Measurements from ENCODE around the gene KDM4C. TPM values are rescaled to one million over a fixed set of nuclear protein-coding genes. Genes with fewer than 3 reads are reported as not detected.
"Not testable (repeated sequence)": the region's sequence is repeated elsewhere in the genome, so short reads cannot be mapped to it uniquely, and the experiment has no call there.

KDM4C gene
- polyA plus RNA-seq, 10 donors = 8.6 to 21.4 (median 11.4) TPM

DNA sequence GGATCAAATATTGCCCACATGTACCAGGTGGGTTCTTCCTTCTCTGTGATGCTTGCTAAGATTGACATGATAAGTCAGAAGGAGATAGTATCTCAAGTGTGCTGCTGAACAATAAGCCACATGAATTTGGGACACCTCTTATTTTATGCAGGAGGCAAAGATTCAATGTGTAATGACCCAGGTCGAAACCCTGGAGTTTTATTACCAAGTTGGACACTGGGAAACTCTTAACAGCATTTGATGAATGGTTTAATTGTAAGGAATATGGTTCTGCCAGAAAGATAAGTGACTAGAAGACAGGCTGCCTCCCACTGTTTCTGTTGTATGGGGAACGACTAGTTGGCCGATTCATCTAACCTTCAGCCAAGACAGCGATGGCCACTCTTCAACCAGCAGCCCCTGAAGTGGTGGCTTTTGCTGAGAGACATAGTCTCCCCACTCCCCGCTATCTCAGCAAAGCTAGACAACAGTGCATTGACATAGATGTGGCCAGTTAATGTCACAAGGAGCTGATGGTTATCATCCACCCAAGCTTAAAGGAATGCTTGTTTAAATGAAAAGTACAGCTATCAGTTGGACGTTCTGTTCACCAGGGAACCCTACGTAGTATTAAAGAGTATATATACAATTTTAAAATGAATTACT lies 407.7 kb downstream of the KDM4C start:
- no peak for DNase-seq

DNA sequence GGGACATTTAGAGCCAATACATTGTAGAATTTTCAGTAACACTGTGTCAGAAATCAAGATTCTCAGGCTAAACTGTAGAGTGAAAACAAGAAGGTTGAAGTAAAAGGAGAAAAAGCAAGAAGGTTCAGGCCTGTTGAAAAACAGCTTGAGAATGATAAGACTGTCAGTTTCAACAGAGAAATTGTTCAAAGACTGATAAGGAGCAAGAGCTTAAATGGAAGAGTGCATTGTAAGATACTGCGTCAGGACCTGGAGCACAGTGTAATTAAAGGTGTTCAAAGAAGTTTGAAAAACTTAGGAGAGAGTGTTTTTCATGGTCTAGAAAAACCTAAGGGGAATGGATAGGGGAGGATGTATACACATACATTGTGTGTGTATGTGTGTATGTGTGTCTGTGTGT lies 408.3 kb downstream of the KDM4C start:
- DNase-seq = no peak

DNA sequence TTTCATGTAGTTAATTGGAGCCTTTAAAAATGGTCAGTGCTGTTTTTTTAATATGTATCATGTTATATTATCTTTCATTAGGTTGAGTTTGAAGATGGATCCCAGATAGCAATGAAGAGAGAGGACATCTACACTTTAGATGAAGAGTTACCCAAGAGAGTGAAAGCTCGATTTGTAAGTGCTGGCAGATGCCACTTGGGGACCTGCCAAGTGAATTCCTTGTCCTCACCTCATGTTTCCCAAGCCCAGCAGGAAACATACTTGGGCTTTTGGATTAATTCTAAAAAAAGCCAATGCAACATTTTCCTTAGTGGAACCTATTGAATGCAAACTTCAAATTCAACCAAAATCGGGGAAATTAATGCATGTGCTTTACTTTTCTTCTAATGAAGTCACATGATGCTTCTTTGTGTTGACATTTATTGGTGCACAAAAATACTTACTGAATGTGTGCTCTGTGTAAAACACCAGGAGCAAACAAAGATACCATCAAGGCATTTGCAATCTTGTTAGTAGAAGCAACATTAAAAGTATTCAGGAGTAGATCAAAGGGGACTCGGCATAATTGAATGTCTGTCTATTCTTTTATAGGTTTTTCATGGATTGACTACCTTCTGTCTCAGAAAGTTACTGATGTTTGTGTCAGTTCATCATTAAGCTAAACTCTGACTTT lies 412.1 kb downstream of the KDM4C start:
- DNase-seq = no peak

DNA sequence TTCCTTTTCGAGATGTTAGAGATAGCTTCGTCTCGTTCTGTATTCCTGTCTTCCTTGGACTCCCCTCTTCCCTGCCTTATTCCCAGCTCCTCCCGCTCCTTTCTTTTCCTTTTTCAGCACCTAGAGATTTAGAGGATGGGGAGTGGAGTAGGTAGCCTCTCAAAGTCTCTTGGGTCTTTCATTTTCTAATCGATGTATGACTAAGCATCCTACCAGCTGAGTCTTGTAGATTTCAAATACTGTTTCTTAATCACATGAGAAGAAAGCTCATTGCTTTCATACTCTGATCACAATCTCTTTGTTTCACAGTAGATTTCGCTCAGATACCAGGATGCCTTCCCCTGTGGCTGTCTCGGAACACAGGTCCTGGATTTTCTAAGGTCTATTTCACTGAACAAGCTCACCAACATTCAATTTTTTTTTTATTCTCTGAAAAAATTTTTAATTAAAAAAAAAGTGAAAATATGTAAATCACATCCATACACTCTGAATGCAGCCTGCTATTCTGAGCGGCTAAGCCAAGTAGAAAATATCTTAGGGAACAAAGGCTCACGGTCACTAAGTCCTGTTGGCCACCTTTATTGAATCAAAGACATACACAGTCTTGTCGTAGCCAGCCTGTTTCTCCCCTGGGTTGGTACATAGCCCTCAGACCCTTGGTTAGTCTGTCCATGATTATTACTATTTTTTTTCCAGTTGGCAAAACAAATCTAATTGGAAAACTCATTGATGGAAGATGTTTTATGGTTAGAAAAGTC lies 413.8 kb downstream of the KDM4C start:
- DNase-seq = no peak

DNA sequence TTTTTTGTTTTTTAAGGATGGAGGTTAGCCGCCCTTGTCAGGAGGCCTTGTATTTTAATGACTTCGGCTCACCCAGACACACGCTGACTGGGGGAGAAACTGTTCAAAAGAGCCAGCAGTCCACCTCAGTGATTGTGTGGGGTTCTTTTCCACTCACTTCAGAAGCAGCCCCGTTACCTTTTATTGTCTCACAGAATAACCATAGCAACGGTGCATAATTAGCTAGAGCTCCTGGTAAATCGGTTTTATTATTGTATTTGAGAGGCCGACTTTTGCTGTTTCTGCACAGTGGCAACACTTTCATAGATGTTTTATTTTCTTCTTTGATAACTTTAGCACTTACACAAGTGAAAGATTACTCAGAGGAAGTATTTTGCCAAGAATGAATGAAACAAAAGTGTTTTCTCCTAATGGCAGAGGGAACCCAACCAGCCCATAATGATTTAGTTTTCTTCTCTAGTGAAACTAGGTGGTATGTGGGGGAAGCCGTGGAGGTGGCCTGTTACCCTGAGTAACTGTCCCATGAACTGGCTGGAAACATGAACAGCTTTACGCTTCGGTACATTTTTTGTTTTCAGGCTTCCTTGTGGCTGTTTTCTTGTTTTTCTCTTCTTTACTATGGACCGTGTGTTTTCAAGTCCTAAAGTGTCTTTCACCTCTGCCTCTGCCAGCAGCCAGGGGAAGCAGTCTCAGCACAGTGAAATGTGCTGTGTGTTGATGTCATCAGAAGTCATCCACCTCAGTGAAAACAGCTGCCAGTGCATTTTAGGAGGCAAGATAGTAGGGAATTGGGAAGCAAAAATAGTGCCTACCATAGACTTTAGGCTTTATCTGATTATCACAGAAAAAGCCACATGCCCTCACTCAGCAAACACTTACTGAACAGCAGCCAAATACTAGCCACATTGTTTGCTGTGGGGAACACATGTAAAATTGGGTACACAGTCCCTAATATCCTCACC lies 414.7 kb downstream of the KDM4C start:
- DNase-seq = no peak

DNA sequence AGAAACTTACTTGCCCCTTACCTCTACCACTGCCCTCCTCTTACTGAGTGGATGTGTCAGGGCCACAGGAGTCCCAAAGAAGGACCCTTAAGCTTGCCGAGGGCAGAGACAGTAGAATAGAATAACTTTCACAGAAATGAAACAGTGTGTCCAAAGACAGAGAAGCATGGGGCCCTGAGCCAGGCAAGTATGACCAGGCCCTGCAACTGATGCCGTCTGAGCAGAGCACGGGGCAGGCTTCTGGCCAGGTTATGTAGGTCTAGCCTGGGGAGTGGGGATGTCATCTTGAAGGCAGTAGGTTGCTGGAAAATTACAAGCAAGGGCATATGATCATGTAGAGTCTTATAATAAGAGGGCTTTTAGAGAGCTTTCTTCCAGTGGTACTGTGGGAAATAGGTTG lies 415.4 kb downstream of the KDM4C start:
- DNase-seq = no peak

DNA sequence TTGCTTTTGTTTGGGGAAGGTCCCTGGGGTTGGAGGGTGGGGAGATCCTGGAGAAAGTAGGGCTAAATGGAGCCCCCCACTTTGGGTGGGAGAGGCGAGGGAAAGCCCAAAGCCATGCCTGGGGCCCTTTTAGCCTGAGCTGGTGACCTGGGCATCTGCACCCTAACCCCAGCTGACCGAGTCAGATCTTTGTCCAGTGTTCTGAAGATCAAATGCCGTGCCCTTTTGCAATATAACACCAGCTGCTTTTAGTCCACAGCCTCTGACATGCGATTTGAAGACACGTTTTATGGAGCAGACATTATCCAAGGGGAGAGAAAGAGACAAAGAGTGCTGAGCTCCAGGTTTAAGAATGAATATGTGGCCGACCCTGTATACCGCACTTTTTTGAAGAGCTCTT lies 416.5 kb downstream of the KDM4C start:
- DNase-seq = no peak

DNA sequence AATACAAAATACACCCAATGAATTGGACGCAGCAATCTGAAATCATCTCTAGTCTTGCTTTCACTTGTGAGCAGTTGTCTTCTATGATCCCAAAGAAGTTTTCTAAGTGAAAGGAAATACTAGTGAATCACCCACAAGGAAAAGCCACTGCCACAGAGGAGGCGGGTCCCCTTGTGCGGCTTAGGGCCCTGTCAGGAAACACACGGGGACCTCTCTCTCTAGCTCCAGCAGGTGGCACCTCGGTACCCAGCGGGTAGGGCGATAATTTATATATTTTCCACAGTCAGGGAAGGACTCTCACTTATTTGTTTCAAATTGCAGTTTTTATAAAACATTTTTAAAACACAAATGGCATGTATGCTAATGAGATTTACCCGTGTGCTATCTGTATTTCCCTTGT lies 417.1 kb downstream of the KDM4C start:
- DNase-seq = no peak

DNA sequence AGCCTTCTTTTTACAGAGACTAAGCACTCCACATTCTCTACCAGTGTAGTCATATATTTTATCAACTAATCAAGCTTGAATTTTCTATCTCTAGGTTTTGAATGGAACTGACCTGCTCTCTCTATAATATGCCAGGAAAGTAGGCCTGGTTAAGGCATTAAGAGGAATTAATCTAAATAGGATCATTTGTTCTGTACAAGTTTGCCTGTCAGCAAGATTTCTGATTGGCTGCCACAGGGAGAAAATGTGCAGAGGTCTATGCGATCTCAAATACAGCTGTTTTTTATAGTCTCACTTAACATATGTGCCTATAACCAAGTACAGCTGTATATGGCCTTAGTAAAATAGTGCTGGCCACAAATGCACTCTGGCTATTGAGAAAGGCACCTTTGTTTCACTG lies 418.8 kb downstream of the KDM4C start:
- DNase-seq = peak in 2 of 3 donors; percentile 45 to 60

DNA sequence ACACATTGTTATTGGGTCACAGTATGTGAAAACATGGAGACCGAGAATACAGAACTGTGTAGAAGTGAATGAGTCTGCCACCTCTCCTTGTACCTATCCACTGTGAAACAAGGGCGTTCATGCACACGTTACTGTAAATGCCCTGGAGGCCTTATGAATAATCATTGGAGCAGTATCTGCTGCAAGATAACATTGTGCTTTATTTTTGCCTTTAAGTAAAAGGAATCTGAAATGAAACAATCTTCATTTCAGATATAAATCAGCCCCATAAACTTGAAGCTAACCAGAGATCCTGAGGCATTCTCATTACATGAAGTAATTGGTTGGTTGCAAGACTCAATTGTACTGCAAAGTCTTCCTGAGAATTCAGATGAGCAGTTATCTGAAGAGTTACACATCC lies 419.6 kb downstream of the KDM4C start:
- no peak for DNase-seq

DNA sequence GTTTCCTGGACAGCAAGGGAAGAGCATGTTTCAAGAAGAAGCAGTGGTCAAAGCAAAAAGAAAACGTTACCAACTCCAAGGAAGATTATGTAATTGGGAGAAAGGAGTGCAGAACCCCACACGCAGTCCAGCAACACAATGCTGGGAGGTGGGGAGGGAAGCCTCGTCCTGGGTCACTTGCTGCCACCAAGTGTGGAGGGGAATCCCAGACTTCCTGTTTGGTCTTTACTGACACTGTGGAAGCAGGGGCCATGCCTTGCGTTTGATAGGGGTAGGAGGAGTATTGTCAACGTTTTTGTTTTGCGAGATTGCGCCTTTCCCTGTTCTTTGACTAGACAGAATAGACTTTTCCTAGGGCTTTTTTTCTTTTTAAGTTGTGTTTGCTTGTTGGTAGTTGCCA lies 421.0 kb downstream of the KDM4C start:
- no peak for DNase-seq

DNA sequence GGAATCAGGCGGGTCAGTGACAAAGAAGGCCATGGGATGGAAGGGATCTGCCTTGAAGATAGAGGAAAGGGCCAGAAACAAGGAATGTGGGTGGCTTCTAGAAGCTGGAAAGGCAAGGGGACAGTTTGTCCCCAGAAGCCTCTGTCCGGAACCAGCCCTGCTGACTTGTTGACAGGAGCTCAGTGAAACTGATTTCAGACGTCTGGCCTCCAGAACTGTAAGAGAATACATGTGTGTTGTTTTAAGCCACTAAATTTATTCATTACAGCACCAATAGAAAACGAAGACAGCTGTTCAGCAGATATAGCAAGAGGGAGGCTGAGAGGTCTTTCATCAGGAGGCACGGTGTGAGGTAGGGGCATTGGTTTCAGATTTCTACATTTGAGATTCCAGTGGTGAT lies 422.5 kb downstream of the KDM4C start:
- DNase-seq = no peak

DNA sequence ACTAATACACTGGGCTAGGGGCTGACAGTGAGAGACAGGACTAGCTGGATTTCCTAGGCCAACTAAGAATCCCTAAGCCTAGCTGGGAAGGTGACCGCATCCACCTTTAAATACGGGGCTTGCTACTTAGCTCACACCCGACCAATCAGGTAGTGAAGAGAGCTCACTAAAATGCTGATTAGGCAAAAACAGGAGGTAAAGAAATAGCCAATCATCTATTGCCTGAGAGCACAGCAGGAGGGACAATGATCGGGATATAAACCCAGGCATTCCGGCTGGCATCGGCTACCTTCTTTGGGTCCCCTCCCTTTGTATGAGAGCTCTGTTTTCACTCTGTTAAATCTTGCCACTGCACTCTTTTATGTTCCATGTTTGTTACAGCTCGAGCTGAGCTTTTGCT lies 425.4 kb downstream of the KDM4C start:
- not testable (repeated sequence) for DNase-seq

DNA sequence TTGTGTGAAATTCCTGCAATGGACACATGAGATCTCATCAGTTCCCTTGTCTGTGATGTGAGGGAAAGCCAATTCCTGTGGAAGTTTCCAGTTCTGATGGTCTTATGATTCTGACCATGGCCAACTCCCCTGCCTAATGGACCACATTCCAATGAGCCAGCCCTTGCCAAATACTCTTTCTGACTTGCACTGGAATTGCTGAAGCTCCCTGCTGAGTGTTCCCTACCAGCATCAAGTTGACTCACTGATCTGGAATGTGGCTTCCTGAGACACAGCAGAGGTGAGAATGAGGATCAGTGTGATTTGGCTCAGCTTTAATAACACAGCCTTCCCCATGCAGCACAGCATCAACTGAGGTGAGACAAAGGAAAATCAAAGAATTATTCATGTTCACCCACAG lies 427.8 kb downstream of the KDM4C start:
- peak in 1 of 3 donors; percentile 81 for DNase-seq

DNA sequence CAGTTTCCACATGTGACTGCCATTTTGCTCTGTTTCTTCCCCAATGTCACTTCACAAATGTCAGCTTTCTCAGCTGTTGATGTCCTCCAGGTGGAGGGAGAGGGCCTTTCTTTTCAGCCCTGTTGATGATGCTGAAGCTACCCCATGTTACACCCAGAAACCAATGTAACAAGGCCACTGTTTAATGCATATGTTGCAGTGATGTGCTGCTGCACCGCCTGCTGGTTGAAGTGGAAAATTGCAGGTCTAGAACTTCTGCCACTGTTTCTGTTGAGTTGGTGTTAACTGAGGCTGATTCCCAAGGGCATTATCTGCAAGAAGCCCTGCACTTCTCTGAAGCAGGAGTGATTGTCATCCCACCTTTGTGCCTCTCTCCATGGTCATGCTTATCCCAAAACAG lies 428.4 kb downstream of the KDM4C start:
- DNase-seq = no peak

DNA sequence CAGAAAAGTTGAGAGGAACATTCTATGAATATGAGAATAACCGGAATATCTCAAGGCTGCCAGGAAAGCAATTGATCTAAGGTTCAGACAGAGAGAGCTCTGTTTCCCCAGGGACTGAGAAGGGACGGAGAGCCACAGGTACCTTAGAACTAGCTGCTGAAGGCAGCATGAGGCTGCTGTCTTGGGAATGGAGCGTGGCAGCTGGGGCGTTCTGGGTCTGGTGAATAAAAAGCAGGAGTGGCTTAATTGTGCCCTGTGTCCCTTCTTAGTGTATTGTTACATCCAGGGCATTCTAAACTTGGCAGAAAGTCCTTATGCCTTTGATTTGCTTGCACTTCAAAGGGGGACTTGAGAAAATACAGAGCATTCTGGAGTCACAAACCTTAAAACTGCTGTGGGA lies 434.5 kb downstream of the KDM4C start:
- DNase-seq = no peak

DNA sequence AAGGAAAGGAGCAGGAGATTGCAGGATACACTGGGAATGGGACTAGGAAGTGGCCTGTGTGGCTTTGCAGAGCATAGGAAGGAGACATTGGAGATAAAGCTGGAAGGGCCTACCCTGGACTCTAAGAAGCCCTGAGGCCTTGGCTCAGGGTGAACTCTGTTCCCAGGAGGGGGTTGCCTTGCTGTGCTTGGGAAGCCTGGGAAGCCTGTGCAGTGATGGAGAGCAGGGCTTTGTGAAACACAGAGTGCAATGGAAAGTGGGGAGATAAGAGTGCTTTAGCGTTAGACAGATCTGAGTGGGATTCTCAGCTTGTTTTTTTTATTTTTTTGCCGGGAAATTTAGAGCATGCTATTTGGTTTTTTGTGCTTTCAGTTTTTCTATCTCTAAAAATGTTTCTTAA lies 437.8 kb downstream of the KDM4C start:
- no peak for DNase-seq

DNA sequence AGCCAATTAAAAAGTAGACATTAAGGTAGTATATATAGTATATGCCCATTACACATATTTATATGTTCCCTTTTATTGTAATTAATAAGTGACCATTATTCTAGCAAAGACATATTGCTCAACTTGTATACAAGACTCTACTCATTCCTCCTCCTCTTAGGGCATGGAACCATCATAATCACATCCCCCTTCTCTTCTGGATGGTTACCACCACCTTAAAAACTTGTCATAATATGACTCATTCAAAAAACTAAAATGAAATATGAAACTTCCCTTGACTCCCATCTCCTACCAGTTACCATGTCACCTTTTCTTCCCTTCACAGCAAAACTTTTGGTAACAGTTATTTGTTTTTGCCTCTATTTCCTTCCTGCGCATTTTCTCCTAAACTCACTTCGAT lies 438.7 kb downstream of the KDM4C start:
- no peak for DNase-seq

DNA sequence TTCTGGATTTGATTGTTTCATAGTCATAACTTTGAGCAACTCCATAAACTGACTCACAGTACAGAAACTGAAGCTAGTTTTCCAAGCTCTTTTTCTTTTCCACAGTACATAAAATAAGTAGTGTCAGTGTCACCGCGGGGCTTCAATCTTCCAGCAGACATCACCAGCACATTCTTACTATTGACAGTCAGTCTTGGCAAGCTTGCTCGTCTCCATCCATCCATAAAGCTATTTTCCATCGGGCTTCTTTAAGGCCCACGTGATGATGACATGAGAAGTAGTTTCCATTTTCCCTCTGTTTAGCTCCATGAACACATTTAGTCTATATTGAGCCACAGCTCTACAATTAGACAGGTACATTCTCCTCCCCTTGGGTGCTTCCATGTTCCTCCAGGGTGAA lies 443.4 kb downstream of the KDM4C start:
- DNase-seq = peak in 1 of 3 donors; percentile 52

DNA sequence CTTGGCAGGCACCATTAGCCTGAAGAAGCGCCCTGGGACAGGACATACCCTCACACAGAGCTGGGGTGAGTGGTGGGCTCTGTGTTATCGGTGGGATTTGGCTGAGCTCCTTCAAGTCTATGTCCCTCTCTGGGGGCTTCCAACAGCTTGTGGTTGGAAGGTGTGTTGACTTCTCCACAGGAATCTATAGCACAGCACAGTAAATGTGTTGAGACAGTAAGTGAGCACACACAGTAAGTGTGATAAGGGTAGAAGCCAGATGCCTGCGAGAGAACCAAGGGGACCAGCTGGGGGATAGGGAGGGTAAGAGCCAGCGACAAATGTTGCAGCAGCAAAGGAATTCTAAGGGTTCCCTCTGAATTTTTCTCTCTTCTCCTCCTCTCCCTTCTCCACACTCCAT lies 448.0 kb downstream of the KDM4C start:
- DNase-seq = no peak

DNA sequence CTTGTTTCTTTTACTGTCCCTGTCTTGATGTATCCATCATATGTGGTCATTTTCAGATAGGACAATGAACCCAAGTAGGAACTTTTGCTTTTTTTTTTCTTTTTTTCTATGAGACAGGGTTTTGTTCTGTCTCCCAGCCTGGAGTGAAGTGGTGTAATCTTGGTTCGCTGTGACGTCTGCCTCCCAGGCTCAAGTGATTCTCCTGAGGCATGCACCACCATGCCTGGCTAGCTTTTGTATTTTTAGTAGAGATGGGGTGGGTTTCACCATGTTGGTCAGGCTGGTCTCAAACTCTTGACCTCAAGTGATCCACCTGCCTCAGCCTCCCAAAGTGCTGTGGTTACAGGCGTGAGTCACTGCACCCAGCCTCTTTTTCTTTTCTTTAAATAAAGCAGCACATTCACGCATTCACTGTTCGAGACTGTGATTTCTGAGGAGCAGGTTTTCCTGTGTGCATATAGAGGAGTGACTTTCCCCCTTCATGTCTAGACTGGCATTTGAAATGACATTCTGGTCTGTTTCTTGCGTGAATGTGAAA lies 448.5 kb downstream of the KDM4C start:
- no peak for DNase-seq

Measured in muscle of back (tissue), 11 donors.